ENCODE measurements around the gene GAPT.

The GAPT gene

DNA sequence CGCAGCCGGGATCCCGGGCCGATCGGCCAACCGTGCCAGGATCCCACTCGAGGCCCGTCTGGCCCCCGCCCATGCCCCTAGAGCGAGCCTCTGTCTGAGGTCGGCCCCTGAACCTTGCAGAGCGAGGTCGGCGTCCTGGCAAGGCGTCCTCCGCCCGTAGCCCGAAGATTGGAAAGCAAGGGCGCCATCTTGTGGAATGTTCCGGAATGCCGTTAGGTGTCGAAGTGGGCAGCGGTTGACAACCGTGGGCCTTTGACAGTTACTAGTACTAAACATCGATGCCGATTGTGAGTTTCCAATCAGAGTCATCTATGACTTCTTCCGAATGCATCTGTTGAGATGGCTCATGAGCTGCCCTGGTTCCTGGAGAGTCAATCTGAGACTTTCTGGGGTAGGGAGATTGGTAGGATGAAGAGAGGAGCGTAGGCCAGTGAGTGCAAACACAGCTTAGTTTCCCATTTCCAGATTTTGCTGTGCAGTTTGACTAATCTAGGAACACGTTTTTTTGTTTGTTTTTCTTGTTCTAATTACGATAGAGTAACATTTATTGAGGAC, 30.4 kb upstream of the GAPT start:
- DNase-seq (ENCODE audit: low spot score) = peak; percentile 85

DNA sequence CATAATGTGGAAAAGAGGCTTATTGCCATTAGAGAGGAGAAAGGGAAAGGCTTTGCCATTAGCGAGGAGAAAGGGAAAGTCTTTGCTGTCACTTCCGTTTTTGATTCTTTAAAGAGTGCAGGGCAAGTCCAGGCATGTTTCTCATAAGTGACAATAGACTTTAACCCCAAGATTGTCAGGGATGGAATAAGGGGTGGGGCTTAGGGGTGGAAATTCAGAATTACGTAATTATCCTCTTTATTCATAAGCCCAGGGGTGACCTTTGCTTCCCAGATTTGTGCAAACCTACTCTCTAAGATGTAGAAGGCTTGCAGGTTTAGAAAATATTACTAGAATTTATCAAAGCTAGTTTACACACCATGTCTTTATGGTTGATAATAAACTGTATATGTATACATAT, 29.1 kb upstream of the GAPT start:
- no peak for DNase-seq (ENCODE audit: low spot score)

DNA sequence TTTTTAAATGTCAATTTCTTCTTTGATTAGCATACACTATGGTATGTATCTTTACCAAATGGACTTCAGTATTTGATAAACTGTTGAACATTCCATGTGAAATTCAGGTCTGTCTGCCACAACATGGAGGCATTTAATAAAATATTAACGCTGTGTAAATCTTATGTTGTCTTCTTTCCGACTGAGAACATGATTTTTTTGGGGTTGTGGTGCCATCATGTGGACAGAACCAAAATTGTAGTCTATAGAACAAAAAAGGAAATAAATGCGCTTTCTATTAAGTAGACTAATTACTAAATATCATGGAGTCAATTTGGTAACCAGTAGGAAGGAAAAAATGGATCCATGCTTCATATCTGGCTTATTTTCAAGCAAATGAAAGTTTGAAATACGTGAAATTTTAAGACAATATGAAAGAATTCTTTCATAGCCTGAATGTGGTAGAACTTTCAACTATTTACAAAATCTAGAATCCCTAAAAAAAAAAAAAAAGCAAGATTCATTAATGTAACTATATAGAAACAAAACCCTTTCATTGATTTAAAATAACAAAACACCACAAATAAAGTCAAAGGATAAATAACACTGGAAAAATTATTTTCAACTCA, 28.5 kb upstream of the GAPT start:
- DNase-seq (ENCODE audit: low spot score) = peak; percentile 57

DNA sequence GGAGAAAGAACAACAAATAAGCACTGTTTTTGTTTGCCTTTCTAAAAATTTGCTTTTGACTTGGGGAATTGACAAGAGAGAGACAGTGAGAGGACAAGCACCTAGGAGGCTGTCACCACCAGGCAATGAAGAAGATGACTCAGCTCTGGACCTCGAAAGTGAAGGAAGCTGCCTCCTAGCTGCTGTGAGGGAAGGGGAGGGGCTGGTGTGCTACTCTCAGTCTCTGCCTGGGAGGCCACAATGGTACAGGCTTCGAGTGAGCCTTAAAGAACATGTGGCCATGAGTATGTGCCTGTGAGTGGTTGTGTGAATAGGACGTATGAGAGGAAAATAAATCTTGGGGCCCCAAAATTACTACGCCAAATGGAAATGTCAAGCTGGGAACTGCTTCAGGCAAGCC, 24.3 kb upstream of the GAPT start:
- DNase-seq (ENCODE audit: low spot score) = peak; percentile 27

DNA sequence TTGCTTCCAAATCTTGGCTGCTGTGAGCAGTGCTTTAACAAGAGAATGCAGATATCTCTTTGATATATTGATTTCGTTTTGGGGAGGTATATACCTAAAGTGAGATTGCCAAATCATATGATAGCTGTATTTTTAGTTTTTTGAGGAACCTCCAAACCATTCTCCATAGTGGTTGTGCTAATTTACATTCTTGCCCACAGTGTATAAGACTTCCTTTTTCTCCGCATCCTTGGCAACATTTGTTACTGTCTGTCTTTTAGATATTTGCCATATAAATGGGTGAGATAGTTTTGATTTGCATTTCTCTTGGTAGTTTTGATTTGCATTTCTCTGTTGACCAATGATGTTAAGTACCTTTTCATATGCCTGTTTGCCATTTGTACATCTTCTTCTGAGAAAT, 21.3 kb upstream of the GAPT start:
- DNase-seq (ENCODE audit: low spot score) = no peak

DNA sequence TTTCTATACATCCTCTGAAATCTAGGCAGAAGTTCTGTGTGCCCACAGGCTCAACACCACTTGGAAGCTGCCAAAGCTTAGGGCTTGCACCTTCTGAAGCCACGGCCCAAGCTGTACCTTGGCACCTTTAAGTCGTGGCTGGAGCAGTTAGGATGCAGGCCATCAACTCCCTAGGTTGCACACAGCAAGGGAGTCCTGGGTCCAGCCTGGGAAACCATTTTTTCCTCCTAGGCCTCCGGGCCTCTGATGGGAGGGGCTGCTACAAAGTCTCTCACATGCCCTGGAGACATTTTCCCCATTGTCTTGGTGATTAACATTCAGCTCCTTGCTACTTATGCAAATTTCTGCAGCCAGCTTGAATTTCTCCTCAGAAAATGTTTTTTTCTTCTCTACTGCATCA, 15.8 kb upstream of the GAPT start:
- DNase-seq (ENCODE audit: low spot score) = no peak

DNA sequence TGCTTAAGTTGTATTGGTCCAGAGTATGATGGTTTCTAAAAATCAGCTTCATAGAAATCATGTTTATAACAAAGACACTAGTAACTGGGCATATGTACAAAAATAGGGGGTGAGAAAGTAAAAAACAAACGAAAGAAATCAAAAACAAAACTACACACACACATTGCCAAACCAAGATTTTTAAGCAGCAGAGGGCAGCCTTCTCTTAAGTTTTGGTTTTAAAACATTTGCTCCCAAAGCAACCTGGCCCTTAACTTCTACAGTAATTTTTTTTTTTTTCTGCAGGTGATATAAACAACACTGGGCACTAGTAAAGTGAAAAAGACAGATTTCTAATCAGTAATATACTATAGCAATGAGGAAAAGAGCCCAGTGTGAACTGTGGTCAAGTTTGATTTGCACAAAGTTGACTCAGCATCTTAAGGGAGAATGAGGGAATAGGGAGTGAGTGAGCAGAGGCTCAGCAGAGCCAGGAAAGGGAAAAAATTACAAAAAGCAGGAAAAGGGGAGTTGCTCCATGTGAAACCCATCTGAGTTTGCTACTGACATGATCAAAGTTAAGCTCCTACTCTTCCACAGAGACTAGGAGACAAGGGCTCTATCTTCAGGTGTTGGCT, 13.4 kb upstream of the GAPT start:
- no peak for DNase-seq (ENCODE audit: low spot score)

DNA sequence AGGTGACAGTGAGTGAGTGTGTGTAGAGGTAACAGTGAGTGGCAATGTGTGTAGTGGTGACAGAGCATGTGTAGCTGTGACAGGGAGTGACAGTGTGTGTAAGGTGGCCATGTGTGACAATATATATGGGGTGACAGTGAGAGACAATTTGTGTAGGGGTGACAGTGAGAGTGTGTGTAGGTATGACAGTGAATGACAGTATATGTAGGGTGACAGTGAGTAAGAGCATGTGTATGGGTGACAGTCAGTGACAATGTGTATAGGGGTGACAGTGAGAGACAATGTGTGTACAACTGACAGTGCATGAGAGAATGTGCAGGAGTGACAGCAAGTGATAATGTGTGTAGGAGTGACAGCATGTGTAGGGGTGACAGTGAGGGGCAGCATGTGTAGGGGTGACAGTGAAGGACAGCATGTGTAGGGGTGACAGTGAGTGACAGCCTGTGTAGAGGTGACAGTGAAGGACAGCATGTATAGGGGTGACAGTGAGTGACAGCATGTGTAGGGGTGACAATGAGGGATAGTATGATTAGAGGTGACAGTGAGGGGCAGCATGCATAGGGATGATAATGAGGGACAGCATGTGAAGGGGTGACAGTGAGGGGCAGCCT, 10.1 kb upstream of the GAPT start:
- no peak for DNase-seq (ENCODE audit: low spot score)

DNA sequence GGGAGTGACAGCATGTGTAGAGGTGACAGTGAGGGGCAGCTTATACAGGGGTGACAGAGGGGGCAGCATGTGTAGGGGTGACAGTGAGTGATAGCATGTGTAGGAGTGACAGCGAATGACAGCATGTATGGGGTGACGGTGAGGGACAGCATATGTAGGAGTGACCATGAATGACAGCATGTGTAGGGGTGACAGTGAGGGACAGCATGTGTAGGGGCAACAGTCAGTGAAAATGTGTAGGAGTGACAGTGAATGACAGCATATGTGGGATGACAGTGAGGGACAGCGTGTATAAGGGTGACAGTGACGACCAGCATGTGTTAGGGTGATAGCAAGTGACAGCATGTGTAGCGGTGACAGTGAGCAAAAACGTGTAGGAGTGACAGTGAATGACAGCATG, 9.4 kb upstream of the GAPT start:
- no peak for DNase-seq (ENCODE audit: low spot score)

DNA sequence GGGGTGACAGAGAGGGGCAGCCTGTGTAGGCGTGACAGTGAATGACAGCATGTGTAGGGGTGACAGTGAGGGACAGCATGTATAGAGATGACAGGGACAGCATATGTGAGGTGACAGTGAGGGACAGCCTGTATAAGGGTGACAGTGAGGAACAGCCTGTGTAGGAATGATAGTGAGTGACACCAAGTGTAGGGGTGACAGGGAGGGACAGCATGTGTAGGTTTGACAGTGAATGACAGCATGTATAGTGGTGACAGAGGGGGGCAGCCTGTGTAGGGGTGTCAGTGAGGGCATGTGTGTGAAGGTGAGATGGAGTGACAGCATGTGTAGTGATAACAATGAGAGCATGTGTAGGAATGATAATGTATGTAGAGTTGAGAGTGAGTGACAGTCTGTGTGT, 8.7 kb upstream of the GAPT start:
- no peak for DNase-seq (ENCODE audit: low spot score)

DNA sequence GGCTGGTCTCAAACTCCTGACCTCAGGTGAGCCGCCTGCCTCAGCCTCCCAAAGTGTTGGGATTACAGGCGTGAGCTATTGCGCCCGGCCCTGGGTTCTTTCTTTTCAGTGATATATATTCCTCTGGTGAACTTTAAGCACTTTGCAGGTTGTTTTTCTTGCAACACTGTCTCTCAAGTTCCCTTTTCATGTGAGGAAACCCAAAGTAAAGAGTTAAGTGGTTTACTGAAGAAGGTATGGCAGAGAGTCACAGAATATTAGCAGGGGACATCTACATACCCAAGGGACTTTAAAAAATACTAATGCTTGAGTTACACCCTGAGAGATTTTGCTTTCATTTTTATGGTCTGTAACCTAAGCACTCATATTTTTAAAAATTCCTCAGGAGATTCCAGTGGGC, 6.7 kb upstream of the GAPT start:
- no peak for DNase-seq (ENCODE audit: low spot score)

DNA sequence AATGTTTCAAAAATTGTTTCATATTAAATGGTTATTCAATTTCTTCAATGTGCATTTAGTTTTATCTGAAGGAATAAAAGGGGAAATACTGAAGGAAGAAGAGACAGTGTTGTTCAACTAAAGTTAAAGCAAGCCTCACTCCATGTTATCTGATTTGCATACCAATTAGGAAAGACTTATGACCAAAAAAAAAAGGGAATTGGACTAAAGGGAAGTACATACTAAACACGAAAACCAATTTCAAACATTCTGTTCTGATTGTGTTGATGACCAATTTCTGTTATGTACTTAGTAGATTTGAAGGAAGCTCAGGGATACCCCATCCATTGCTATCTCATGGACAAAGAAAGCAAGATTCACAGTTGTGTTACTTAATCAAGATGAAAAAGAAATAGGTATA, 4.9 kb upstream of the GAPT start:
- no peak for DNase-seq (ENCODE audit: low spot score)

DNA sequence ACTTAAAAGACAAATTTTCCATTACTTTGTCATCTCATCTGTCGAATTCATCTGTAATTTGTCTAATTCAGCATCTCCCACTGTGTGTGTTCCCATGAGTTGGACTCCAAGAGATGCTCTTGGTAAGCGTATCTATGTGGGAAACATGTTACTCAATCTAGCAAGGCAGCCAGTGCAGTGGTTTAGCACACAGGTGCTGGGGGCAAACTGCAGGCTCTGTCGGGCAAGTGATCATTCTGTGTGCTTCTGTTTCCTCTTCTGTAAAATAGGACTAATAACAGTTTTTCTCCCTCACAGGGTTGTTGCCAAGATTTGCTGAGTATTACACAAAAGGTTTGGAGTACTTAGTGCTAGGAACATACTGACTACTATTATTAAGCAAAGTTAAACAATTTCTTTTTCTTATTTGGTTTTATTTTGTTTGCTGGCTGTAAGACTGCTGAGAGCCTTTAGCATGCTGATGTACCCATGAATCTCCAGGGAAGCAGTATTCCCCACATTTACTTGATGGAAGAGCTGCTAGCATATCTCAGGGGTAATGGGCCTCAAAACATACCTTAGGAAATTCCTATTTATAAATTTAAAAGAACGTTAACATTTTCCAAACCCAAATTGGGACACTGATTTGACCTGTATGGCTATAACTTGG, 709 bp upstream of the GAPT start:
- DNase-seq (ENCODE audit: low spot score) = no peak

DNA sequence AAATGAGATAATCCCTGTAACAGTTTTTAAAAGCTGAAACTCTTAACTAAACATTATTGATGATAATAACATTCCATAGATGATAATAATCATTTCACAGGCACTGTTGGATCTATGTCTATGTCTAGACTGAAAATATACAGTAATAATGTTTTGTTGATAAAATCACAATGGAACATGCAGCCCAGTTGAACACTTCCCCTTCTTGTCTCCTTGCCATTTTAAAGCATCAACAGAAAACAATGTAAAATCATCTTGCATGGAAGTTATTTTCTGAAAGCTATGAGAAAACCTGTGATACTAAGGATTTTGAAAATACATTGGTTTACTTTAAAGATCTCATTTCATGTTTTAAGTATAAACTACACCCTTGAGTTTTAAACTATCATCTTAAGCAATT, 1.9 kb downstream of the GAPT start:
- DNase-seq (ENCODE audit: low spot score) = no peak

DNA sequence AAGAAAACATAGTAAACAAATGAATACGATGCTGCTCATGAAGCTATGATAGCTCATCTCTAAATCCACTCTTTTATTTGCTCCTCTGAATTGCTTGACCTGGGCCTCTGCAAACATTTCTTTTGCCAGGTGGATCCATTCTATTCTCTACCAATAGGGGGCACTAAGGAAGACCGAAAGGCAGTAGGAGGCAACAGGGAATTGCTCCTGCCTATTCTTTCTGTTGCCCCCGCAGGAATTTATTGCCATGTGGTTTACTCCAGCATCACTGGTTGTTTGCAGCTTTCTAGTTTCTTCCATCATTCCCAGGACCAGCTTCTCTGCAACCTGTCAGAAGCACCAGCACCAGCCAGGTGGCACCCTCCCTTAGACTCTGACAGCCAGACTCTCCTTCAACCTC, 5.3 kb downstream of the GAPT start:
- DNase-seq (ENCODE audit: low spot score) = no peak

DNA sequence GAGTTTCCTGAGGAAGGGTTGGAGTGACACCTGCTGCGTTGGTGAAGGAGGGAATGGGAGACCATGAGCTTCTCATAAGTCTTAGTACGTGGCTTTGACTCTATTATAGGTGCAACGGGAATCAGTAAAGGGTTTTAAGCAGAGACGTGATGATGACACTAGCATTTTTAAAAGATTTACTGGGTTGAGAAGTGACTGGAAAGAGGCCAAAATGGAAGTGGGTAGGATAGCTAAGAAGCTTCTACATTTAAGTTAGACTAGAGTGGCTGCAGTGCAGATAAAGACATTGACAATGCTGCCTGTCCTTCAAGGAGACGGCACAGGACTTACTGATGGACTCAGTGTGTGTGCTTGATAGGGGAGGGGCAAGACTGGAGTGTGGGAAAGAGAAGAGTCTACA, 6.2 kb downstream of the GAPT start:
- DNase-seq (ENCODE audit: low spot score) = no peak

DNA sequence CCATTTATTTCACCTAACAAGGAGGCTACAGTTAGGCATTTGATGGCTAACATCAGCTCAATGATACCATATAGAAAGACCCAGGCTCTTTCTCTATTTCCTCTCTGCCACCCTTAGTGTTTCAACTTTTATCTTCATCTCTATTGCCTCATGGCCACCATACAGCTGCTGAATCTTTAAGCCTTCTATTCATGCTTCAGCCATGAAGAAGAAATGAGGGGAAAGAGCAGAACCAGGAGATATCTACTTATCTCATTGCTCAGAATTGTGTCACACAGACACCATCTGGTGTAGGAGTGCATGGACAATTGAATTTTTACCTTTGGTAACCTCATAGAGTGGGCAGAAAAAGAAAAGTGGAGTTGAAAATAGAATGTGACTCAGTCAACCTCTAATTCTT, 6.7 kb downstream of the GAPT start:
- no peak for DNase-seq (ENCODE audit: low spot score)

DNA sequence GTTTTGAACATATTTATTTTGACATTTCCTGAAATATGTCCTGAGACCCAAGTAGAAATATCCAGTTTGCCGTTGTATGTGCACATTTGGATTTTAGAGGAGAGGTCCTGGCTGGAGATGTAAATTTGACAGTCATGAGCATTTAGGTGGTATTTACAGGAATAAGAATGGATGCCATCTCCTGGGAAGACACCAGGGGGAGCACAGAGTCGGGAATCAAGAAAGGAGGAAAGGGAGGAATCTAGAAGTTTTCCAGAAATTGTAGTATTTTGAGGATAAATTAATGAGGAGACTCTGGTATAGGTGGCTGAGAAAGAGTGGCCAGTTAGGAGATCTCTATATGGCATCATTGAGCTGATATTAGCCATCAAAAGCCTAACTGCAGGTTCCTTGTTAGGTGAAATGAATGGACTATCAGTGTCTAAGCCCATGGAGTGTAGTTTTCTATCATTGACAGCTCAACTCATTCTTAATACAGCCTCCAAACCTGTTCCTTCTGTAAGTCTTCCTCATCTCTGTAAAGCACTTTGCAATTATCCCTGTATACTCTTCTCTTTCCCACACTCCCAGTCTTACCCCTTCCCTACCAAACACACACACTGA, 7.2 kb downstream of the GAPT start:
- DNase-seq (ENCODE audit: low spot score) = peak; percentile 56

DNA sequence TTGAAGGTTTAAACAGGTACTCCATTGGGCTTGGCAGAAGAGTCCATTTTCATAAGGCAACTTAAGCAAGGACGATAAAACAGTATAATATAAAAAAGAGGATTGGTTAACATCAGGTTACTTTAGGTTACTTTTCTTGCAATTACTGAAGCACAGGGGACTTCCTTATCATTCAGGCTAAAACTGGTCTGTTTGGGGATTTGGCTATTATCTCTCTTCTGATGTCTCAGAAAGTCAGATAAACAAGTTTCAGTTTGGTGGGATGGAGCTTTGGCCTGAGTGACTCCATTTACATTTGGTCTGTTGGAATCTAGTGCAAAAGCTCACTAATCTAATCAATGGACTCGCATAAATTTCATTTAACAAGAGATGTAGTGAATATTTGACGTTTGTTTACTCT, 8.0 kb downstream of the GAPT start:
- DNase-seq (ENCODE audit: low spot score) = no peak

DNA sequence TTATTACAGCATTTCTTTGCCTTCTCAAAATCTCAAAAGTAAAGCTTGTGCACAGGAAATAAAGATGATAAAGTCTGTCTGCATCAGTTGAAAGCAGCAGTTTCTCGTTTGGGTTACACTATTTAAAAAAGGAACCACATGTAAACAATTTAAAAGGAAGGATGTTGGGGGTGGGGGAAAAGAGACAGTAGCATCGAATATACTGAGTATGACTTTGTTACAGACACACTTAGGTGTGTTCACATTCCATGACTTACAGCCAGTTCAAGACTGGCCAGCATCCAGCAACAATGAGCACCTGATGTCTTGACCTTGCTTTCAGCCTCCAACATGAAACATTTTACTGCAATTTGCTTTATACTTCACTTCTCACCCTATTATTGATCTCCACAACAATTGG, 8.7 kb downstream of the GAPT start:
- DNase-seq (ENCODE audit: low spot score) = no peak

DNA sequence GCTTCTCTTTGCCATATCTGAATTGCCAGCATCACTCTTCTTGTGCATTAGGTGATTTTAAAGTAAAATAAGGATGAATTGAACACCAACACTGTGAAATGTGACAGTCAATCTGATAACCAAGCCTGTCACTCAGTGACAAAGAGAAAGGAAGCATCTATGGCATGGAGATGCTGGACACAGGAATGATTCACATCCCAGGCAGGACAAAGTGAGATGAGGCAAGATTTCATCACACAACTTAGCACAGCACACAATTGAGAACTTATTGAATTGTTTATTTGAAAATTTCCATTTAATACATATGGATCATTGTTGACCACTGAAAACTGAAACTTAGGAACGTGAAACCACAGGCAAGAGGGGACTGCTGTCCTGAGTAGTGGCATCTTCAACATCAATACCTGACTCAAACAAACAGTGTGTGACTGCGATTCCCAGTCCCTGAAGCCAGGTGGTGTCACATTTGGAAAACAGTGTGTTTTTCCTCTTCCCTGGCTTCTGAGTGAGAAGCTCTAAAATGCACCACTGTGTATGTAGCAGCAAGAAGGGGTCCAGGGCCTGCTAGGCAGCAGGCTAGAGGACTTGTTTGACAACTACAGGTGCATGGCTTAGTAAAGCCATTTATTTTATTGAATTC, 10.7 kb downstream of the GAPT start:
- DNase-seq (ENCODE audit: low spot score) = no peak

DNA sequence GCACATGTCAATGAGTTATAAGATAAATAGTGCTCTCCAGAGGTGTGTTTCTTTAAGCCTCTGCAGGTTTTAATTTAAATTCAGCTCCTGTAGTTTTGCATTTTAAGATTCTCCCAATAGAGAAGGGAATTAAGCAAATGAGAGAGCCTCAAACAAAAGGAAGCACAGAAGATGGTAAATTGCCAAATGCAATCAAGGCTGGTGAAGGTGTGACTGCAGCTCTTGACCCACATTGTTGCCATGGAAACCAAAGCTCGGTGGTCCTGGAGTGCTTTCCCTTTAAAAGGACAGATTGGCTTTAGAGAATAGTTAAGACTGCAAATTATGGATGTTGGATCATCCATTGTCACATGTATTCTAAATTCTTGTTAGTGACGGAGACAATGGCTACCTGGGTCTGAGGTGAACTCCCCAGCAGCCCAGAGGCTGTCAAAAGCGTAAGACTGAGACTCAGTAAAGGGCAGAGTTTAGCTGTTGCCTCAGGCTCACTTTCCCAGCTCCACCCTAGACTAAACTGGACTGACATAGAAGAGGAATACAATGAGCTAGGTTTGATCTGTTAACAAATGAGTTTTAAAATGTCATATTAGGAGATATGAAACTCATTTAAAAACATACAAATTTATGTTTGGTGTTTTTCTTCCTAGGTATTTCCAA, 12.3 kb downstream of the GAPT start:
- DNase-seq (ENCODE audit: low spot score) = no peak

Data from GM03348 (cell line).